ENCODE measurements around the gene PAX2.
"Not testable (repeated sequence)": the region's sequence is repeated elsewhere in the genome, so short reads cannot be mapped to it uniquely, and the experiment has no call there.

Gene PAX2

DNA sequence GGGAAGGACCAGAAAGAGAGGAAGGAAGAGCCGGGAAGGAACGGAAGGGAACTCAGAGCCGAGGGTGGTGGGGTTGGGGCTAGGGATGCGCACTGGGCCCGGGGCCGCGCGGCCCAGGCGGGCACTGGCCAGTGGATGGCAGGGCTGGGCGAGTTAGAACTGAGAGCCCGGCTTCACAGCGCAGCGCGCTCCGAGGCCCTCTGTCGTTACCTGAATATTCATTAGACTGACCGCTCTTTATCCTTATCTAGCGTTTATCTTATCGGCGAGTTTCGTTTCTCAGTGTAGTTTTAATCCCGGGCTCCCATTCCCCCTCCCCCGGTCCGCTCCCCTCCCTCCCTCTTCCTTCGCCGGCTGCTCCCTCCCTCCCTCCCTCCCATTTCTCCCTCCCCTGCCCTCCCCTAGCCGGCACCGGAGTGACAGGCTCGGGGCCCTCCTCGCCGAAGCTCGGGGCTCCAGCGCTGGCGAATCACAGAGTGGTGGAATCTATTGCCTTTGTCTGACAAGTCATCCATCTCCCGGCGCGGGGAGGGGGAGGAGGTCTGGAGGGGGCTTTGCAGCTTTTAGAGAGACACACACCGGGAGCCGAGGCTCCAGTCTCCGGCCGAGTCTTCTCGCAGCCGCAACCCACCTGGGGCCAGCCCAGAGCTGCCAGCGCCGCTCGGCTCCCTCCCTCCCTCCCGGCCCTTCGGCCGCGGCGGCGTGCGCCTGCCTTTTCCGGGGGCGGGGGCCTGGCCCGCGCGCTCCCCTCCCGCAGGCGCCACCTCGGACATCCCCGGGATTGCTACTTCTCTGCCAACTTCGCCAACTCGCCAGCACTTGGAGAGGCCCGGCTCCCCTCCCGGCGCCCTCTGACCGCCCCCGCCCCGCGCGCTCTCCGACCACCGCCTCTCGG, at the start of gene PAX2:
TSS of gene PAX2 (plus strand) at position 596 of the 895 bp plus-strand sequence. CDS start 679 bp downstream, outside the sequence.
- no peak for DNase-seq (ENCODE audit: low read depth)

DNA sequence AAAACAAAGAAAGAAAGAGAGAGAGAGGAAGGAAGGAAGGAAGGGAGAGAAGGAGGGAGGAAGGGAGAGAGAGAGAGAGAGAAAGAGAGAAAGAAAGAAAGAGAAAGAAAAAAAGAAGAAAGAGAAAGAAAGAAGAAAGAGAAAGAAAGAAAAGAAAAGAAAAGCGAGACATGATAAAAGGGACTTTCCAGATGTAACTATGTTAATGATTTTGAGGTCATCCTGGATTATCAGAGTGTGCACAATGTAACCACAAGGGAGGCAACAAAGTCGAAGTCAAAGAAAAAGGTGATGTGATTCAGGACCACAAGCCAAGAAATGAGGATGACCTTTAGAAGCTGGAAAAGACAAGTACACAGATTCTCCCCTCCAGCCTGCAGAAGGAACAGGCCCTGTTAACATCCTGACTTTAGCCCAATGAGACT, 48.9 kb upstream of the PAX2 start:
- DNase-seq (ENCODE audit: low read depth), result no peak

DNA sequence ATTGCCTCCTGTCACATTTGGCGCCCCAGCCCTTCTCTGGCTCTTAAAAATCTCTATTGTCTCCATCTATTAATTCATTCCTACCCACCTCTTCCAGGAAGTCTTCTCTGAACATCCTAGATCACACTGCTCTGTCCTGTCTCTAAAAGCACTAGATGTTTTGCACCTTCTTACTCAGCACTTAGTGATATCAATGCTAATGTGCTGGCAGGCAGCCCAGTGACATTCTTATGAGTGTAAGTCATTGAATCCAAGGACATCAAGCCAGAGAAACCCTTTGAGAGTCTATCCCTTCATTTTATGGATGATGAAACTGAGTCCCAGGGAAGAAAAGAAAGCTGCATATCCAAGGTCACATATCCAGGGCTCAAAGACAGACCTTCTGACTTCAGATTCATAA, 48.3 kb upstream of the PAX2 start:
- DNase-seq (ENCODE audit: low read depth), result no peak

DNA sequence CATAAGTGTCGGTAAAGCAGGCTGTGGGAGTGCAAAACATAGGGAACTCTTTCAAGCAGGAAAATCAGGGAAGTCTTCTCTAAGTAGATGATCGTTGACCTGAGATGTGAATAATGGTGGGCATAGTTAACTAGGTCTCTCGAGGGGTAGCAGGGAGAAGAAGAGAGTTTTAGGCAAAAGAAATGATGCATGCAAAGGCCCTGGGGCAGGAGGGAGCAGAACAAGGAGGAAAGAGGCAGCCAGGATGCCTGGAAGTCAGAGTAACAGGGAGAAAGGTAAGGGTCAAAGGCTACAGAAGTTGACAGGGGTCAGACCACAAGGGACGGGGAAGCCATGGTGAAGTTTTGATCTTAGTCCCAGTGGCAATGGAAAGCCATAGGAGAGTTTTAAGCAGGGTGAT, 47.8 kb upstream of the PAX2 start:
- no peak for DNase-seq (ENCODE audit: low read depth)

DNA sequence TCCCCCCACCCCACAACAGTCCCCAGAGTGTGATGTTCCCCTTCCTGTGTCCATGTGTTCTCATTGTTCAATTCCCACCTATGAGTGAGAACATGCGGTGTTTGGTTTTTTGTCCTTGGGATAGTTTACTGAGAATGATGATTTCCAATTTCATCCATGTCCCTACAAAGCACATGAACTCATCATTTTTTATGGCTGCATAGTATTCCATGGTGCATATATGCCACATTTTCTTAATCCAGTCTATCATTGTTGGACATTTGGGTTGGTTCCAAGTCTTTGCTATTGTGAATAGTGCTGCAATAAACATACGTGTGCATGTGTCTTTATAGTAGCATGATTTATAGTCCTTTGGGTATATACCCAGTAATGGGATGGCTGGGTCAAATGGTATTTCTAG, 43.7 kb upstream of the PAX2 start:
- not testable (repeated sequence) for DNase-seq (ENCODE audit: low read depth)

DNA sequence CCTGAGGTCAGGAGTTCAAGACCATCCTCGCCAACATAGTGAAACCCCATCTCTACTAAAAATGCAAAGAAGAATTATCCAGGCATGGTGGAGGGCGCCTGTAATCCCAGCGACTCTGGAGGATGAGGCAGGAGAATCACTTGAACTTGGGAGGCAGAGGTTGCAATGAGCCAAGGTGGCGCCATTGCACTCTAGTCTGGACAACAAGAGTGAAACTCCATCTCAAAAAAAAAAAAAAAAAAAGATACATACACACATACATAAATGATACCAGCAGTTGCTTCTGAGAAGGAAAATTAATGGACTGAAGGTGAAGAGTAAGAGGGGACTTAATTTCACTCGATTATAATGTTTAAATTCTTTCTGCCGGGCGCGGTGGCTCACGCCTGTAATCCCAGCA, 40.2 kb upstream of the PAX2 start:
- no peak for DNase-seq (ENCODE audit: low read depth)

DNA sequence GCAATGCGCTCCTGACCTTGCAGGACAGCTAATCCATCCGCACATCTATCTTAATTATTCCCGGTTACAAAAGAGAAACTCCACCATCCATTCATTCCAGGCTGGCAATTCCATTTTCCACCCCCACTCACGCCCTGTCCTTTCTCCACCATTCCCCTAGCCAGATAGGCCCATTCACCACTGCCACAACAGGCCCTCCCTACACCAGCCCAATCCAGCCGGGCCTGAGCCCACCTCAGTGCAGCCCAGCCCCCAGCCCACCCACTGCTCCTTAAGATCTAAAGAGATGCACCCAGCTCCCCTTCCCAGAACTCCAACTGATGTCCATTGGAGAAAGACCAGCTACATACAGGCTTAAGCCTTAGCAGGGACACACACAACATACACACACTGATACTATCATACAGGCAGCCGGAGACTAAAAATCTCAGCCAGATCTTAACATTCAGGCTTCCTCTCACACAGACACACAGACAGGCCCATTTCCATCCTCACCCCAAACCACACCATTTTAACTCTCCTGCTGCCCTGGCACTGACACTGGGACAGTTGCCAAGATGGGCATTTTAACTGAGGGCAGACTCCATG, 38.0 kb upstream of the PAX2 start:
- no peak for DNase-seq (ENCODE audit: low read depth)

DNA sequence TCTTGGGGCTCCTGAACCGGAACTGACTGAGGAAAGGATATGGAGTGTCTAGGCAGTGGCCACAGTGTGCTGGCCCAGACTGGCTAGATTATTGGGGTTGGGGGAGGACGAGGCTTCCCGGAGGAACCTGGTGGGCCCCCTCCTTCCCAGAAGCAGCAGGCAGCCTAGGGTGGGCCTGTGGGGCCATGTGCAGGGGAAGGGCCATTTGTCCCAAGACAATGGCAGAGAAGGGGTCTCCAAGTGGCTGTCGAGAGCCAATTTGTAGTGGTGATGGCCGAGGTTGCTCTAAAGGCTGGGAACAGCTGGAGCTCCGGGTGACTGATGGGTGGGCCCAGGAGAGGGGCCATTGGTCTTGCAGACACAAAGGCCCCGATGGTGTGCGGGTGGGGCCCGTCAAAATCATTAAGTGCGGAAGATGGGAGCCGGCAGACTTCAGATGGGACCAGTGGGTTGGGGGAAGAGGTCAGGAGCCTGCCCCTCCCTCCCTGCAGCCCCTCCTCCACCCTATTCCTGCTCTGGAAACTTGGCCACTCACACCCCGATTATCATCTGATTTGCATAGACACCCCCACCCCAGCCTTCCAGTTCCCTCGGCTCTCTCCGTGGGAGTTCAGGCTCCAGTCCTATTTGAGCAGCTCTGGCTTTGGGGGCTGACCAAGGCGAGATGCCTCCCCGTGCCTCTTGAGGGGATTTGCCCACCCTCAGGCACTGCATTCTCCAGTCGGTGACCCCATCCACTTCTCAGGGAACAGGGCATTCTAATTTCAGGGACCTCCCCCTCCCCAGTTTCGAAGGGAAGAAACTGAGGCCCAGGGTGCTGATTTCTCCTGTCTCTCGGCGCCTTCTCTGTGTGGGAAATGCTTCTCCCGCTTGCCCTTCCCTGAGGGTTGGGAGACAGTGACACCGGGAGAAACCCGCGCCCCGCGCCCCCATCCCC, 36.0 kb upstream of the PAX2 start:
- DNase-seq (ENCODE audit: low read depth), result no peak

DNA sequence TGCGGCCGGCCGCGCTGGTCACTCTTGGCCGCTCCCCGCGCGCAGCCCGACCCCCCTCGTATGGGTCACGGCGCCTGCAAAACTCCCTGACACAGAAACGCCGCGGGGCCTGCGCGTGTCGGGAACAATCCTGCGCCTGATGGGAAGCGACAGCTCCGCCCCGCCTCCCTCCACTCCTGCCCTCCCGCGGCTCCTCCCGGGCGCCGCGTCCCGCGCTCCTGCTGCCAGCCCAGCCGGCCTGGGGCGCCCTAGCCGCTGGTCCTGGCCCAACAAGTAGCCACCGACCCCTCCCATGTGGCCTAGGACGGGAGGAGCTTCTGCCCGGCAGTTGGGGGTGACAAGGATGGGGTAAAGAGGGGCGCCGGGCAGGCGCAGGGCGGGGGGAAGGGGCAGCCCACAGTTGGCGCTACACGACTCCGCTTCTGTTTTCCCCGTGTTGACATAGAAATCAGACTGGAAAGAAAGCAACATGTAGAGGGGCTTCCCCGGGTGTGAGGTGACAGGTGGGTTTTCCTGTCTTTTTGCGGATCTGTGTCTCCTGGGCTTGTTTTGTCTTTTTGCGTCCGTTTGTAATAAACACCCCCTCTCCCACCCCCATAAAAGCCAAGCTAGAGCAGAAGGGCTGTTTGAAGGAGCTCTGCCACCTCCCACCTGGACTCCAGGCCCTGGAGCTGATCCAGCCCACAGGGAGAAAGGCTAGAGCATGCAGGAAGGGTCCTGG, 35.1 kb upstream of the PAX2 start:
- DNase-seq (ENCODE audit: low read depth), result no peak

DNA sequence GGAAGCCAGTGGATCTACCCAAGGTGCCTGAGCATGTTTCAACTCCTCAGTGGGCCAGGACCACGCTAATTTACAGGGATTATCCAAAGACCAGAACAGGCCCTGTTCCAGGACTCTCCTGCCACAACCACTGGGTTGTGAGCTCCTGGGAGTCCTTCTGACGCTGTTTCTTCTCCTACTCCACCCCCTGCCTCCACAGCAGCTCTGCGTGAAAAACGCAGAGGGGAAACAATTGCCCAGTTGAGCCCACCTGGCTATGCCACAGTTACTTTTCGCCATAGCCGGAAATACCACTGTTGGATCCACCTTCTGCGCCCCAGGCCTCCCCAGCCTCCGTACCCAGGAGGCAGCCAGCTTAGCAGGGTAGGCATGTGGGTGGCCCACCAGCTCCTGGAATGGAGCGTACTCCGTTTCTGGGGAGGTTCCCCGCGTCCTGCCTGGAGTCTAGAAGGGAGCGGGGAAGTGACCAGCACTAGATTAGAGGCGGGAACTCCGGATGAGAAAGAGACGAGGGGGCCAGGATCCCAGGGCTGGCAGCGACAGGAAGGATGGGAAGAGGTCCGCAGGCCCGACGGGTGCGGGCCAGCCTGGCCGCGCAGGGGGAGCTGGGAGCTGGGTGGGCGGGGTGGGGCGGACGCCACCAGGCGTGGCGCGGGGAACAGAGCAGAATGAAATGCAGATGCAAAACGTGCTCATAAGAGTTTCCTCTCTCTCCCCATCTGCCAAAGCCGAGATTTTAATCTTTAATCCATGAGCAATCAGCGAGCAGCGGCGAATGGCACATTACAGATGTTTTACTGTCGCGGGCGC, 32.1 kb upstream of the PAX2 start:
- DNase-seq (ENCODE audit: low read depth), result no peak

DNA sequence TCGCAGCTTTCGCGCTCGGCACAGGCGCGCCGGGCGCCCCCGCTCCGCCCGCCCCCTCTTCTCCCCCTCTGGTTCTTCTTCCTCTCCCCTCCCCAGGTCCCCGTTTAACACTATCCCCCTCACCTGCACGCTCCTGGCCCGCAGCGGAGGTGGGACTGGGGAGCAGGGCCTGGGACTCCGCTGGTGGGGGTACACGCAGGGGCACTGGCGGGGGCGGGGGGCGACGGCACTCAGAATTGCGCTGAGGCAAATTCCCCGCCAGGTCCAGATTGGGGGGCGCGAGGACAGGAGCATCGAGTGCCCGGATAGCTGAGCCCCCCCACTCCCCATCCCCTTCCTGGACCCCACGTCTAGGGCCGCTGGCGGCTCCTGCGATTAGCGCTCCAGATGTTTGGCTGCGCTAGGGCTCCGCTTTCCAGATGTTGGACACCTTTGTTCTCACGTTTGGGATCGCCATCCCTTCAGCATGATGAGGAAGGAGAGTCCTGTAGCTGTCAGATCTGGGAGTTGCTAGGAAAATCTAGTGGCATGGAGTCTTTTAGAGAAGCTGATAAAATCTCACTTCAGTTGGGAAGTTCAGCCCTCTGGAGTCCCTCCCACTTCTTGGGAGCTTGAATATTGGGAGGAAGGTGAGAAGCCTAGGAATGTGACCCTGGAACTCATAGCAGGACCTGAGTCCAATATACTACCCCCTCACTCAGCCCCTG, 31.4 kb upstream of the PAX2 start:
- DNase-seq (ENCODE audit: low read depth), result no peak

DNA sequence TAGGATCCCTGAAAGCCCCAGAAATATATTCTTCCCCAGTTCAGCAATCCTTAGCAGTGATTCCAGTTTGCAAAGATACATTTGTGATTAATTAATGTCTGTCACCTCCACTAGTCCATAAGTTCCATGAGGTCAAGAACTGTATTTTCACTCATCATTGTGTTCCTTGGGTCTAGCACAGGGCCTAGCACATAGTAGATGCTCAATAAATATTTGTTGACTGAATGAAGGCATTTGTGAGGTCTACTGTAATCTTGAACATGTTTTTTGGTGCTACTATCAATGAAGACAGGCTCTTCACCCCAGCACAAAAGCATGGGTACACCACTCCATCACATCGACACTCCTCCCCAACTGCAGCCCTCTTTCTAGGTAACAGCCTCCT, 30.8 kb upstream of the PAX2 start:
- no peak for DNase-seq (ENCODE audit: low read depth)

DNA sequence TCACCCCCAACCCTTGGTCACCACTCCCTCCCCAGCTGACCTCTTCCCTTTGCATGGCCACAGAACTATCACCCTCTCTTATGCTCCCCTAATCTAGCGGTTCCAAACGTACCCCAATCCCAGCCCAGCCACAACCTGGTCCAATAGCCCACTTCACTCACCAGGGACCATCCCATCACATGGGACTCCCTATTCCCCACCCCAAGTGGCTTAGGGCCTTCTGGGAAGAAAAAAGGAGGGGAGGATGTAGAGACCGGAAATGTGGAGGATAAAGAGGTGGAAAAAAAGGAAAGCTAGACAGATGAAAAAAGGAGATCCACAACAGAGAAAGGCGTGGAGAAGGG, 30.3 kb upstream of the PAX2 start:
- no peak for DNase-seq (ENCODE audit: low read depth)

DNA sequence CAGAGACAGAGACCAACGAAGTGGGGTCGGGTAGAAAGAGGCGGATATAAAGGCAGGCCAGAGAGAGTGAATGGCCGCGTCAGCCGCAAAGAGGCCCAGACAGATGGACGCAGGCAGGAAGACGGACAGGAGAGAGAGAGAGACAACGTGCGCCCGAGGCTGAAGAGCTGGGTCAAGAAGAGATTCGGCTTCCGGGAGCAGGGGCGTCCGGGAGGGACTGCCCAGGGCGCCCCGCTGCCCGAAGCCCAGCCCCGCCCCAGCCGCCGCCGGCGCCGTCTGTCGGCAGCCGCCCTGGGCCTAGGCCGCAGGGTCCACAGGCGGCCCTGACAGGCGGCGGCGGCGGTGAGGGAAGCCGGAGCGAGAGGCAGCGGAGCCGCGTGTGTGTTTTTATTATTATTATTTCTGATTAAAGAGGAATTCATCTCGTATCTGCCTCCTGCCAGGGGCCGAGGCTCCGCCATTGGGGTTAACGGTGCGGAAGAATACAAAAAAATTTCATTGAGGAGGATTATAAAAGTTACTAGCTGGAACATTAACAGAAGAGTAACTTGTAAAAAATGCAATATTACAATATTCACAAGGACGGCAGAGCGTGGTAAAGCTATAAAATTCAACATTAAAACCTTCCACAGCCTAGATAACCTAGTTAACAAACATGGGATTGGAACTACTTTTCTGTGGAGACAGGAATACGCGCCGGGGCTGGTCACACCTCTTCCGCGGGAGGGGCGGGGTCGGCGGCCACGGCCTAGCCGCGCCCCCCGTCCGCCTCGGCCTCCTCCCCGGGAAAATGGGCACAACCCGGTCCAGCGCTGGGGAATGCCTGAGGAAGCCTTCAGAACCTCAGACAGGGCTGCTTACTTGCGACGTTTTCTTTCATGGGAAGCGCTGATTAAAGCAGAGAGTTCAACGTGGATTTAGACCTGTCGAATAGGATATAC, 29.7 kb upstream of the PAX2 start:
- DNase-seq (ENCODE audit: low read depth), result no peak

DNA sequence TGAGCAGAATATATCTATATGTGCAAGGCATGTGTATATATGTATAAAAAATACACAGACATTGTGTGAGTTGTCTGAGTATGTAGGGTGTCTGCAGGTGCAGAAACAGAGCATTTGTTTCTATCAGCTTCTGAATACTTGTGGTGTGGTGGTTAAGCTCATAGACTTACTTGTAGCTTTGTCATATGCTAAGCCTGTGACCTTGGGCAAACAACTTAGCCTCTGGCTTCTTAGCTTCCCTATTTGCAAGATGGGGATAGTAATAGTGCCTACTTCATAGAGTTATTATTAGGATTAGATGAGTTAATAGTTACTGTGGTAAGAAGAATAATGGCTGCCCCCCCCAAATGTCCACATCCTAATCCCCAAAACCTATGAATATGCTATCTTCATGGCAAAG, 28.2 kb upstream of the PAX2 start:
- no peak for DNase-seq (ENCODE audit: low read depth)

DNA sequence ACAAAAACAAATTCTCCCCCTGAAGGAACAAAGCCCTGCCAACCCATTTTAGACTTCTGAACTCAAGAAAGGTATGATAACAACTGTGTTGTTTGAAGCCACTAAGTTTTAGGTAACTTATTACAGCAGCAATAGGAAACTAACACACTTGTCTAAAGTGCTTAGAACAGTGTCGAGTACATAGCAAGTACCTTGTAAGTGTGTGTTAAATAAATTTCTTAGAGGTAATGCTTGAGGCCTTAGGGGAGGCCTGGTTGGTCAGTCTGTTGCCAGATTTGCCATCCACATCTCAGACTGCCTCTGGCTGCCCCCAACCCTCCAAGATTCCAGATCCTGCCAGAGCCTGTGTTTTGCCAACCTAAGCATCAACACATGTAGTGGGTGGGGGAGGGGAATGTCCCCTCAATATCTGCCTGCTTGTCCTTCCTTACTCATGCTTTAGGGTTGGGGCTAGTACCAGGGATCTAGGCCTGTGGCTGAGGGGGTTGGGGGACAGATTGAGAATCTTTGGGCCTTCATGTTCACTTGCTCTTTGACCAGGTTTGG, 27.1 kb upstream of the PAX2 start:
- DNase-seq (ENCODE audit: low read depth), result no peak

DNA sequence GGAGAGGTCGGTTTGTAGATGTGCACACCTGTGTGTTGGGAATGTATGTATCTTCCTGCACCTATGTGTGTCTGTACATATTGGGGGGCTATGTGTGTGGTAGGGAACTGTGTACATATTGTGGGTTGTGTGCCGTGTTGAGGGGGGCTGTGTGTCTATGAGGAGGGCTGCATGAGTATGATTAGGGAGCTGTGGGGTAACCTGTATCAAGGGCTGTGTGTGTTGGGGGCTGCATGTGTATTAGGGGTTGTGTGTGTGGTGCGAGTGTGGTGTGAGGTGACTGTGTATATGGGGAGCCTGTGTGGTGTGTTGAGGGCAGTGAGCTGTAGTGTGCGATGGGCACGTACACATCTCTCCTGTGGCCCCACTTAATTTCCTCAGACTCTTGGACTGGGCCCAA, 22.2 kb upstream of the PAX2 start:
- DNase-seq (ENCODE audit: low read depth), result no peak

DNA sequence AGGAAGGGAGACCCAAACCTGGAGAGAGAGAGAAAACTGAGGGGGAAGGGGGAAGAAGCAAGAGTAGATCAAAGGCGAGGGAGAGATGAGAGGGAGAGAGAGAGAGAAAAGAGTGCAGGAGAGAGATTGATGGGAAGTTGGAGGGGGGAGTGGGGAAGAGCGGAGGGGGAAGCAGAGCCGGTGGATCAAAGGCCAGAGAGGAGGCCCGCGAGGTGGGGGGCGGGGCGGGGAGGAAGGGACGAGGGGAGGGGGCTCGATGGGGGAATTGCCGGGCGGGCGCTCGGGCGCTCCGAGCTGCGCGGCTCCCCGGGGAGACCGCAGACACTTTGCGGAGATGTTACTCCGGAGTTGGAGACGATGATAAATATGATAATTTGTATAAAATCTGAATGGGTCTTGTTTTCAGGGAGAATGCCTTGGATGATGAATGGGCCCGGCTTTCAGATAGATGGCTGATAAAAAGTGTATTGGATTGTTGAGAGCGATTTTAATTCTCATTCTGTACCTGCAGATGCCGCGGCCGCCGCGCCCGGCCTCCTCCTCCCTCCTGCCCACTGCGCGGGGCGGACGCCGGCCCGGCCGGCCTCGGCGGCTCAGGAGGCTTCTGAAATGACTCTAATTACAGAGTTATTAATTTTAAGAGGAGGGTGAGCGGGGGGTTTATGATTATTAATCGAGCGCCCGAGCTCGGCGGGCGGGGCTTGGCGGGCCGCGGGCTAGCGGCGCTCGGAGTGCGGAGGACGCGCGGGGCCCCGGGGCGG, 21.4 kb upstream of the PAX2 start:
- no peak for DNase-seq (ENCODE audit: low read depth)
